GM21423 (cell line): ENCODE data around the gene MED27.

Experiments used
- ATAC-seq: cut with Tn5 transposase; IDR thresholded peaks from one replicate; pipeline ENCODE4 v1.9.1; 2021; ENCODE audit warnings: mild to moderate bottlenecking, moderate library complexity; ENCODE audit not compliant: unreplicated experiment

MED27 gene

GRCh38 chr9:131889437-131890251 lies 190.0 kb downstream of the MED27 start:
- no peak for ATAC-seq

GRCh38 chr9:131888923-131889322 lies 190.7 kb downstream of the MED27 start:
- no peak for ATAC-seq

GRCh38 chr9:131887680-131888079 lies 192.0 kb downstream of the MED27 start:
- no peak for ATAC-seq

GRCh38 chr9:131886826-131887225 lies 192.8 kb downstream of the MED27 start:
- no peak for ATAC-seq

- no peak for ATAC-seq
Measured at GRCh38 chr9:131885144-131885609, 194.5 kb downstream of the MED27 start.

- no peak for ATAC-seq
Measured at GRCh38 chr9:131884222-131884621, 195.4 kb downstream of the MED27 start.

GRCh38 chr9:131880833-131881583 lies 198.7 kb downstream of the MED27 start:
- ATAC-seq: no peak

GRCh38 chr9:131879911-131880290 lies 199.8 kb downstream of the MED27 start:
- ATAC-seq: no peak

GRCh38 chr9:131879181-131879910 lies 200.3 kb downstream of the MED27 start:
- ATAC-seq: no peak

GRCh38 chr9:131876486-131876885 lies 203.2 kb downstream of the MED27 start:
- ATAC-seq: no peak

- no peak for ATAC-seq
Measured at GRCh38 chr9:131875828-131876485, 203.7 kb downstream of the MED27 start.

GRCh38 chr9:131874916-131875670 lies 204.6 kb downstream of the MED27 start:
- no peak for ATAC-seq

GRCh38 chr9:131874447-131874846 lies 205.2 kb downstream of the MED27 start:
- no peak for ATAC-seq

GRCh38 chr9:131873891-131874440 lies 205.7 kb downstream of the MED27 start:
- ATAC-seq: no peak

- ATAC-seq: no peak
Measured at GRCh38 chr9:131873335-131873734, 206.3 kb downstream of the MED27 start.

GRCh38 chr9:131872702-131873101 lies 207.0 kb downstream of the MED27 start:
- ATAC-seq: no peak

- no peak for ATAC-seq
Measured at GRCh38 chr9:131872006-131872405, 207.7 kb downstream of the MED27 start.

- no peak for ATAC-seq
Measured at GRCh38 chr9:131870156-131870555, 209.5 kb downstream of the MED27 start.

- ATAC-seq: no peak
Measured at GRCh38 chr9:131869348-131869747, 210.3 kb downstream of the MED27 start.

GRCh38 chr9:131868766-131869165 lies 210.9 kb downstream of the MED27 start:
- ATAC-seq: no peak
